Uterus (tissue), 4 donors: ENCODE measurements around the gene CRISPLD2. TPM values are rescaled to one million over a fixed set of nuclear protein-coding genes. Genes with fewer than 3 reads are reported as not detected.
"Not testable (repeated sequence)": the region's sequence is repeated elsewhere in the genome, so short reads cannot be mapped to it uniquely, and the experiment has no call there.

Experiments used
- DNase-seq, 2 donors: peaks; one replicate each; pipeline ENCODE4 v3.0.0-alpha.2; 2019 to 2020
- H3K27ac ChIP-seq, 2 donors: fragments of 200-600 bp; sonication (generic); 1 replicate in 1 of 2; 2 replicates in 1 of 2; pipeline ENCODE4 v1.5.1; 2016 to 2018
- H3K27me3 ChIP-seq, 2 donors: fragments of 200-600 bp; sonication (generic); one replicate each; pipeline ENCODE4 v1.5.1; 2018 to 2019; ENCODE audit warnings: control low read depth in 1 of 2
- H3K36me3 ChIP-seq, 2 donors: fragments of 200-600 bp; sonication (generic); one replicate each; pipeline ENCODE4 v1.5.1; 2019; ENCODE audit warnings: control low read depth in 1 of 2
- H3K4me1 ChIP-seq, 2 donors: fragments of 200-600 bp; sonication (generic); one replicate each; pipeline ENCODE4 v1.5.1; 2018 to 2019; ENCODE audit warnings: control low read depth in 1 of 2
- H3K4me3 ChIP-seq, 2 donors: fragments of 200-600 bp; sonication (generic); 1 replicate in 1 of 2; 2 replicates in 1 of 2; pipeline ENCODE4 v1.5.1; 2018 to 2019; ENCODE audit warnings: mild to moderate bottlenecking in 1 of 2
- H3K9me3 ChIP-seq, 2 donors: fragments of 200-600 bp; sonication (generic); one replicate each; pipeline ENCODE4 v1.5.1; 2019; ENCODE audit warnings: control low read depth in 1 of 2
- CTCF ChIP-seq, 4 experiments: fragments of 200-600 bp in 2 of 4; fragments of 450-650 bp in 2 of 4; sonication (generic) in 2 of 4; IDR thresholded peaks; one replicate each; pipeline ENCODE4 v1.5.1; 2016 to 2019; ENCODE audit warnings: antibody characterized with exemption in 4 of 4, mild to moderate bottlenecking in 2 of 4, moderate library complexity in 1 of 4
- POLR2A ChIP-seq, 2 donors: fragments of 450-650 bp; IDR thresholded peaks; one replicate each; pipeline ENCODE4 v1.6.1; 2016; ENCODE audit warnings: antibody characterized with exemption in 2 of 2, mild to moderate bottlenecking in 1 of 2, moderate library complexity in 1 of 2
- intact Hi-C: fragments of 100-400 bp; cut with DNase I; formaldehyde crosslinking; loops from one replicate; pipeline ENCODE4 v1.15.1; 2023; ENCODE audit warnings: low total_unique reads
- total RNA-seq, 4 donors: library from RNA; depleted of rRNA in 3 of 4; stranded (reverse); fragments of >200 nt in 3 of 4; gene quantifications; one replicate each; pipeline versions ENCODE4 v1.1.0 to v1.2.4, GENCODE V29; 2014 to 2023
- donor health status: DM: yes; HTN: yes; CAD: no.

The CRISPLD2 gene
- total RNA-seq, 4 donors from 2014 or later = 108 to 441 (median 190) TPM

DNA sequence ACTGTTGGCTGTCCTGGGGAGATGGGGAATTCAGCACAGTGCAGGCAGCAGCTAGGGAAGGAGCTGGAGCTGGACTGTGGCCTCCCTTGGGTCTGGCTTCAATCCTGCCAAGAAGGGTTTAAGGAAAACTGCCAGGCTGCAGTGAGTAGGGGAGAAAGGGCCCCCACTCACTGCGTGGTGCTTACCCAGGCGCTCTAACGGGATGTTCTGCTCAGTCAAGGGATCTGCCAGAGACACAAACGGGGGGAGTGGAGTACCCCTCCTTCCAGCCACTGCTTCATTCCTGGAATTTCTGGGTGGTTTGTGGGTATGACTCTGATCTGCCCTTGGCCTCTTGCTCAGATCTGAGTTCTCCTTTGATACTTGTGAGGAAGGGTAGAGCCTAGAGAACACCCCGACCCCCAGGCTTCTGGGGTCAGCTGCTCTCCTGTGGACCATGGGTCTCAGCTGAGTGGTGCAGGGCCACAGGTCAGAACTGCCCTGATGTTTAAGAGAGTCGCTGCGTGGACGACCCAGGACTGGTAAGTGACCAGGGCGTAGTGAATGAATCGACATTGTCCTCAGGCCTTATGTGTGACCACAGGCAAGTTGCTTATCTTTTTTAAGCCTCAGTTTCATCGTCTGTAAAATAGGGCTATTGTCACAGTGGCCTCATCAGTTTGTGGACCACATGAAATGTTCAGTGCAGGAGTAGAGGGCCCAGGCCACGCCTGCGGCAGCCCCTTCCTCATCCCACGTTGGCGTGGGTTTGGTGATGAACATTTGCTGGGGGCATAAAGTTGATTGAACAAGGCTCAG lies 9.6 kb downstream of the CRISPLD2 start:
- TF ChIP-seq CTCF (IDR thresholded peaks at IDR 0.05) (no peak), POLR2A (IDR thresholded peaks at IDR 0.05) (peak; percentile 12 to 29)
- H3K4me3 ChIP-seq = no peak overlapping the region
- peak overlapping the region; percentile 94 to 99 for H3K27ac ChIP-seq
- H3K4me1 ChIP-seq = peaks cover 14 to 45% of the 10 kb centered on the region in 2 donors
- intact Hi-C loops = no loop called here
- H3K9me3 ChIP-seq = no peaks in the 10 kb centered on the region
- DNase-seq = peak; percentile 75 to 83
- no peaks in the 10 kb centered on the region for H3K27me3 ChIP-seq
- no peaks in the 10 kb centered on the region for H3K36me3 ChIP-seq

DNA sequence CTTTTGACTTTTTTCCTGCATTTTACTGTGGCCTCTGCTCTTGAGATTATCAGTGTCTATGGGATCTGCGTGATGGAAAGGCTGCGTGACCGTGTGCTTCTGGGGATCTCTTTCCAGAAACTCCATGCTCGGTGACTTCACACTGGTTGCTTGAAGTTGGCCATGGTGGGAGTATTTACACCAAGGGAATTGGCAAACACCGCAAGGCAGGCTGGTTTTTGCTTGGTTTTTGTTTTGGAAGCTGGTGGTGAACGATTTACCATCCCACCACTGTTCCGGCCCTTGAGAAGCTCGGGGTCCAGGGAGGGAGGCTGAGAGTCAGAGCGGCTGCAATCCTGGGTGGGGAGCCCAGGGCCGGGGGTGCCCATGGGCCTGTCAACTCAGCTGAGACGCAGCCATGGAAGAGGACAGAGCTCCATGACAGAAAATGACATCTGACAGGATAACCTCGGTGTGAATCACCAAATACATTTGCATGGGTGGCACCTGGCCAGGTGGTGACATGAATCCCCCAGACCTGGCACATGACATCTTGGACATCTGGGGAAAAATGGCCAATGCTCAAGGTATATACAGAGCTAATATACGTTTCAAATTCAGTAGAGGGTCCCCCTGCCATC lies 11.1 kb downstream of the CRISPLD2 start:
- no peaks in the 10 kb centered on the region for H3K9me3 ChIP-seq
- H3K27me3 ChIP-seq = no peaks in the 10 kb centered on the region
- TF ChIP-seq POLR2A (IDR thresholded peaks at IDR 0.05) (no peak), CTCF (IDR thresholded peaks at IDR 0.05) (no peak)
- no peaks in the 10 kb centered on the region for H3K36me3 ChIP-seq
- H3K27ac ChIP-seq = peak overlapping the region; percentile 94 to 99
- H3K4me3 ChIP-seq = no peak overlapping the region
- DNase-seq = no peak
- intact Hi-C loops = no loop called here
- peaks cover 28 to 57% of the 10 kb centered on the region in 2 donors for H3K4me1 ChIP-seq

- H3K27me3 ChIP-seq, H3K36me3 ChIP-seq, H3K4me3 ChIP-seq, DNase-seq, intact Hi-C loops, H3K9me3 ChIP-seq: not testable (repeated sequence)
- Histone ChIP-seq H3K27ac (peak overlapping the region; percentile 94 to 99), H3K4me1 (peaks cover 28 to 57% of the 10 kb centered on the region in 2 donors)
These were observed 11.9 kb downstream of the CRISPLD2 start for GRCh38 chr16:84831728-84832127.

GRCh38 chr16:84832488-84833143 lies 12.8 kb downstream of the CRISPLD2 start:
- peak; percentile 97 to 99 for DNase-seq
- no peaks in the 10 kb centered on the region for H3K9me3 ChIP-seq
- intact Hi-C loops = no loop called here
- no peaks in the 10 kb centered on the region for H3K36me3 ChIP-seq
- peak overlapping the region in 1 of 2 donors; percentile 11 for H3K4me3 ChIP-seq
- H3K27me3 ChIP-seq = no peaks in the 10 kb centered on the region
- H3K4me1 ChIP-seq = peaks cover 28 to 57% of the 10 kb centered on the region in 2 donors
- peak overlapping the region; percentile 94 to 99 for H3K27ac ChIP-seq
- TF ChIP-seq POLR2A (IDR thresholded peaks at IDR 0.05) (peak; percentile 41 to 73), CTCF (IDR thresholded peaks at IDR 0.05) (no peak)

- TF ChIP-seq POLR2A (IDR thresholded peaks at IDR 0.05) (no peak), CTCF (IDR thresholded peaks at IDR 0.05) (no peak)
- H3K9me3 ChIP-seq = no peaks in the 10 kb centered on the region
- H3K36me3 ChIP-seq = no peaks in the 10 kb centered on the region
- intact Hi-C loops = no loop called here
- peak overlapping the region; percentile 94 to 99 for H3K27ac ChIP-seq
- H3K4me3 ChIP-seq = peak overlapping the region in 1 of 2 donors; percentile 11
- no peak for DNase-seq
- H3K4me1 ChIP-seq = peaks cover 28 to 57% of the 10 kb centered on the region in 2 donors
- H3K27me3 ChIP-seq = no peaks in the 10 kb centered on the region
These were observed 13.3 kb downstream of the CRISPLD2 start for GRCh38 chr16:84833144-84833500.
